Stimulated activated CD4-positive, alpha-beta T cell treated with anti-CD3 and anti-CD28 coated beads, TNF-alpha, amount 100 ng/mL, for 48 hours (primary cell): Measurements from ENCODE around the gene ITPK1.
"Not testable (repeated sequence)": the region's sequence is repeated elsewhere in the genome, so short reads cannot be mapped to it uniquely, and the experiment has no call there.

Experiments used
- DNase-seq, 3 donors: peaks; one replicate each; pipeline ENCODE4 v3.0.0-alpha.2; 2020; ENCODE audit warnings: low read depth in 3 of 3

The ITPK1 gene

GRCh38 chr14:93131257-93131820 is 15.6 kb upstream of the ITPK1 start:
- DNase-seq: not testable (repeated sequence)

- DNase-seq: no peak
These were observed 13.2 kb upstream of the ITPK1 start for GRCh38 chr14:93128725-93129459.

- no peak for DNase-seq
These were observed 10.4 kb upstream of the ITPK1 start for GRCh38 chr14:93126111-93126510.

GRCh38 chr14:93122826-93123225 is 7.1 kb upstream of the ITPK1 start:
- no peak for DNase-seq

GRCh38 chr14:93121030-93121834 is 5.5 kb upstream of the ITPK1 start:
- DNase-seq: no peak

- no peak for DNase-seq
These were observed 4.8 kb upstream of the ITPK1 start for GRCh38 chr14:93120517-93120916.

GRCh38 chr14:93116676-93117200 is 1.0 kb upstream of the ITPK1 start:
- no peak for DNase-seq

GRCh38 chr14:93115069-93115820 is 480 bp downstream of the ITPK1 start:
- peak; percentile 54 to 86 (median 68) for DNase-seq

GRCh38 chr14:93114713-93115068 is 1.0 kb downstream of the ITPK1 start:
- no peak for DNase-seq

- DNase-seq: no peak
These were observed 1.5 kb downstream of the ITPK1 start for GRCh38 chr14:93114068-93114710.

- DNase-seq: no peak
These were observed 2.1 kb downstream of the ITPK1 start for GRCh38 chr14:93113678-93114067.

GRCh38 chr14:93112891-93113677 is 2.6 kb downstream of the ITPK1 start:
- DNase-seq: peak; percentile 51 to 74 (median 67)

GRCh38 chr14:93111541-93111940 is 4.2 kb downstream of the ITPK1 start:
- not testable (repeated sequence) for DNase-seq

- no peak for DNase-seq
These were observed 4.8 kb downstream of the ITPK1 start for GRCh38 chr14:93110856-93111419.

GRCh38 chr14:93109572-93110481 is 5.9 kb downstream of the ITPK1 start:
- no peak for DNase-seq

GRCh38 chr14:93108105-93108504 is 7.6 kb downstream of the ITPK1 start:
- DNase-seq: no peak

- no peak for DNase-seq
These were observed 8.3 kb downstream of the ITPK1 start for GRCh38 chr14:93107453-93107852.

GRCh38 chr14:93106541-93107156 is 9.1 kb downstream of the ITPK1 start:
- DNase-seq: no peak

- not testable (repeated sequence) for DNase-seq
These were observed 9.9 kb downstream of the ITPK1 start for GRCh38 chr14:93105856-93106255.
